ENCODE measurements around the gene GLT8D2.

Gene GLT8D2

GRCh38 chr12:103997286-103997900 lies 52.6 kb downstream of the GLT8D2 start:
- DNase-seq = no peak

- DNase-seq = no peak
Observed at GRCh38 chr12:103996595-103996994, 53.4 kb downstream of the GLT8D2 start.

DNA sequence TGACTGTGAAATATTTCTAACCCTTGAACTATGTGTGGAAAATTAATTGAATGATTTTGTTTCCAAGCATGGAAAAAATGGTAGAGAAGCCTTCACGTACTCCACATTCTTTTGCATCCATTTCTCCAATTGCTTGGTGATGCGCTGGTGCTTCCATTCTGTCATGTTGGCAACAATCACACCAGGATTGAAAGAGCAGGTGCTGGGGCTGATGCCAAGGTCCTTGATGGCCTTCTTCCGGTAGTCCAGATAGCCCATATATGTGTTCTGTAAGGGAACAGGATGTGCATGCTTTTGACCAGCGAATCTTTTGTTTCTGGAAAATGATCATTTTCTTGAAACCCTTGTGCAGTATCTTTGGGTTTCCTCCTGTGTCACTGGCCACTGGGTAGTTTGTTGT lies 55.8 kb downstream of the GLT8D2 start:
- no peak for DNase-seq

DNA sequence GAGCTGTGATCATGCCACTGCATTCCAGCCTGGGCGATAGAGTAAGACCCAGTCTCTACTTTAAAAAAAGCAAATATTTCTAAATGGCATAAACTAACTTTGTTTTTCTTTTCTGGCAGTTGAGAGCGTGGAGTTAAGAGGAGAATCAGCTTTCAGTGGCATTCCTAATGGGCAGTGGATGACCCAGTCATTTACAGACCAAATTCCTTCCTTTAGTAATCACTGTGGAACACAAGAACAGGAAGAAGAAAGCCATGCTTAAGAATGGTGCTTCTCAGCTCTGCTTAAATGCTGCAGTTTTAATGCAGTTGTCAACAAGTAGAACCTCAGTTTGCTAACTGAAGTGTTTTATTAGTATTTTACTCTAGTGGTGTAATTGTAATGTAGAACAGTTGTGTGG lies 63.2 kb downstream of the GLT8D2 start:
- no peak for DNase-seq

- no peak for DNase-seq
Observed at GRCh38 chr12:103978384-103978982, 71.5 kb downstream of the GLT8D2 start.

DNA sequence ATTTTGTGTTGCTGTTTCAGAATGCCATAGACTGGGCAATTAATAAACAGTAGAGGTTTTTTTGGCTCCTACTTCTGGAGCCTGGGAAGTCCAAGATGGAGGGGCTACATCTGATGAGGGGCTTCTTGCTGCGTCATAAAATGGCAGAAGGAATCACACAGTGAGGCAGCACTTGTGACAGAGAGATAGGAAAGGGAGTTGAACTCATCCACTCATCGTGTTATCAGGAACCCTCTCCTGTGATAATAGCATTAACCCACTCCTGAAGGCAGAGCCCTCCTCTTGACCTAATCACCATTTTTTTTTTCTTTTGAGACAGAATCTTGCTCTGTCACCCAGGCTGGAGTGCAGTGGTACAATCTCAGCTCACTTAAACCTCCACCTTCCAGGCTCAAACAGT lies 74.6 kb downstream of the GLT8D2 start:
- no peak for DNase-seq

DNA sequence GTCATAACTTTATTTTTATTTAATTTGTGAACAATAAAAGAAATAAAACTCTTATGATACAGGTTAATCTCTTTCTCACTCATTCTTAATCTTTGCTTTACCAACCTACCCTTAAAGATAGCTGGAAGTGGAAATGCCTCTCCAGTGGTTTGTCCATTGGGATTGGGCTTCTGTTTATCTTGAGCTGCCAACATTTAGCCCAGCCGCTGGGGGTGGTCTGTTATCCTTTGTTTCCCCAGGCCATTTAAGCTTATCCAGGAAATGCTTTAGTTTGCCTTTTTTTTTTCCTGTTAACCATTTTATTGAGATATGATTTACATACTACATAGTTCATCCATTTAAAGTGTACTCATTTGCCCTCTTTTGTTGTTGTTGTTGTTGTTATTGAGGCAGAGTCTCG lies 76.1 kb downstream of the GLT8D2 start:
- DNase-seq = no peak

DNA sequence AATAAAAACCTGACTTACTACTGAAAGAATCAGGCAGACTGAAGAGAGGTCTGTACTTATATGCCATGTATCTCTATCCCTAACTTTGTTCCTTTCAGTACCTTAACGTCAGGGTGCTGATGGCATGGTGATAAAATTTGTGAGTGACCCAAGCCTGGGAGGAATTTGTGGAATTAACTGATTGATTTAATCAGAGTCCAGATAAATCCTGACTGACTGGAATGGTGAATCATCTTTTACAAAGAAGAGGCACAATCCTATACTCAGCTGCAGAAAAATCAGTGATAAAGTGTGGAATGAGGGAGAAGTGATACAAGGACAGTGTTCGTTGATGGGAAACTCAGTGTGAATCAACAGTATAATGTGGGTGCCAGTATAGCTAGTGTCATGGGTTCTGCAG lies 80.6 kb downstream of the GLT8D2 start:
- no peak for DNase-seq

GRCh38 chr12:103966736-103967135 lies 83.3 kb downstream of the GLT8D2 start:
- no peak for DNase-seq

GRCh38 chr12:103965590-103966504 lies 84.1 kb downstream of the GLT8D2 start, which contains the start of gene TDG:
Gene TDG (plus strand): TSS chr12:103965872. CDS start chr12:103966038, 166 bp downstream.
- peak; percentile 98 for DNase-seq

- DNase-seq = no peak
Observed at GRCh38 chr12:103965255-103965589, 84.8 kb downstream of the GLT8D2 start.

GRCh38 chr12:103964805-103965204 lies 85.2 kb downstream of the GLT8D2 start:
- DNase-seq = no peak

DNA sequence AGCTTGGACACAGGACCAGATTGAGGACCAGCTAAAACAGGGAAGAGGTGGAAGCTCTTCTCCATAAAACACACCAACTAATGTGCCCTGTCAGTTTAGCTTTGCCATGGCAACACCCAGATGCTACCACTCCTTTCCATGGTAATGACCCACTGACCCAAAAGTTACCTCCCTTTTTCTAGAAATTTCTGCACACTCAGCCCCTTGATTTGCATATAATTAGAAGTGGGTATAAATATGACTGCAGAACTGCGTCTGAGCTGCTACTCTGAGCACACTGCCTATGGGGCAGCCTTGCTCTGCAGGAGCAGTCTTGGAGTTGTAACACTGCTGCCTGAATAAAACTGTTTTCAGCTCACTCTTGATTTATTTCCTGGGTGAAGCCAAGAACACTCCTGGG lies 87.5 kb downstream of the GLT8D2 start:
- no peak for DNase-seq

GRCh38 chr12:103960616-103961227 lies 89.3 kb downstream of the GLT8D2 start:
- no peak for DNase-seq

GRCh38 chr12:103958621-103959020 lies 91.4 kb downstream of the GLT8D2 start:
- DNase-seq = no peak

DNA sequence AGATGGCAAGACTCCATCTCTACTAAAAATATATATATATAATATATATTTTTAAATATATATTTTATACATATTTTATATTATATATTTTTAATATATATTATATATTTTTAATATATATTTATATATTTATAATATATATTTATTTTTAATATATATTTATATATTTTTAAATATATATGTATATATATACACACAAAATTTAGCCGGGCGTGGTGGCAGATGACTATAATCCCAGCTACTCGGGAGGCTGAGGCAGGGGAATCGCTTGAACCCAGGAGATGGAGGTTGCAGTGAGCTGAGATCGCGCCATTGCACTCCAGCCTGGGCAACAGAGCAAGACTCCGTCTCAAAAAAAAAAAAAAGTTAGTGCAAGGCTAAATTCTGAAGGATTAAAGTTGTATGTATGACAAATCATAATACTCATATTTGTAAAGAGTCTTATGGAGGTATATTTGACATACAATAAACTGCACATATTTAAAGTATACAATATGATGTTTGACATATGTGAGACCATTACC lies 92.1 kb downstream of the GLT8D2 start:
- no peak for DNase-seq

DNA sequence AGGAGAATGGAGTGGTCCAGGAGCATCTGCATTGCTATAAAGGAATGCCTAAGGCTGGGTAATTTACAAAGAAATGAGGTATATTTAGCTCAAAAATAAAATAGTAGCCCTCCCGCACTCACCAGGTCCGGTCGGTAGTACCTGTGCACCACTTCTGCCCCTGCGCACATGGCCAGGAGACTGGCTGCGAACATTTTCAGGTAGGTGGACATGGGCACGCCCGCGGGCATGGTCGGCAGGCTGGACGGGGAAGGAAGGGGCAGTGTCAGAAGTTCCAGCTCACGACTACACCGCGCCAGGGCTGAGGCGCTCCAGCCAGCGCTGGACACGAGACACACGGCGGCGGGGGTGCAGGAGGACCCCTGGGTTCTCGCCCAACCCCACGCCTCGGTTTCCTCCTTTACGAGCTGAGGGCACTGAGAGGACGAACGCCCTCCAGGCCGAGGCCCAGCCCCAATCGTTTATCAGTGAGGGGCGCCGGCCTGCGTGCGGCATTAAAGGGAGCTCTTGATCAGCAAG lies 93.4 kb downstream of the GLT8D2 start:
- no peak for DNase-seq

- DNase-seq = no peak
Observed at GRCh38 chr12:103955811-103956508, 94.0 kb downstream of the GLT8D2 start.

DNA sequence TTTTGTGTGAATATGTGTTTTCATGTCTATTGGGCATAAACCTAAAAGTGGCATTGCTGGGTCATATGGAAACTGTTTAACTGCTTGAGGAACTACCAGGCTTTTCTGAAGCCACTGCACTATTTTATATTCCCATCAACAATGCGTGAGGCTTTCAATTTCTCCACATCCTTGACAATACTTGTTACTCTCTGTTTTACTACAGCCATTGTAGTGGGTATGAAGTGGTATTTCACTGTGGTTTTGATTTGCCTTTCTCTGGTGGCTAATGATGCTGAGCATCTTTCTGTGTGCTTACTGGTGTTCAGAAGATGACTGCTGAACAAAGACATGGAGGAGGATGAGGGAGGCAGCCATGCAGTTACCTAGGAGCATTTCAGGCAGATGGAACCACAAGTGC lies 97.5 kb downstream of the GLT8D2 start:
- no peak for DNase-seq

DNA sequence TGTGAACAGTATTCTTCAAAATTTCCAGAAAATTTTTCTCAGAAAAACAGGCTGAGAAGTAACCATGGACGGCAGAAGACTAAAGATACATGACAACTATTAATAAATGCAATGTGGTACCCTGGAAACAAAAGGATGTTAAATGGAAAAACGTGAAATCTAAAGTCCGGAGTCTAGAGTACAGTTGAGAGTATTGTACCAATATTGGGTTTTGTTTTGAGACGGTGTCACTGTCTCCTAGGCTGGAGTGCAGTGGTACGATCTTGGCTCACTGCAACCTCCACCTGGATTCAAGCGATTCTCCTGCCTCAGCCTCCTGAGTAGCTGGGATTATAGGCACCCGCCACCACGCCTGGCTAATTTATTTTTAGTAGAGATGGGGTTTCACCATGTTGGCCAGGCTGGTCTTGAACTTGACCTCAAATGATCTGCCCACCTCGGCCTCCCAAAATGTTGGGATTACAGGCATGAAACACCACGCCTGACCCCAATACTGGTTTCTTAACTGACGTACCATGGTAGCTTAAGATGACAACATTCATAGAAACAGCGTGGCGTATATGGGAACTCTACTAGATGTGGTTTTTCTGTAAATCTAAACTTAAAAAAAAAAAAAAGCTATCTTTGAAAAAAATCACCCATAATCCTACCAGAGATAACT lies 101.1 kb downstream of the GLT8D2 start:
- no peak for DNase-seq

GRCh38 chr12:103947871-103948555 lies 102.0 kb downstream of the GLT8D2 start:
- DNase-seq = no peak
